ENCODE results near the gene RPL12.

DNA sequence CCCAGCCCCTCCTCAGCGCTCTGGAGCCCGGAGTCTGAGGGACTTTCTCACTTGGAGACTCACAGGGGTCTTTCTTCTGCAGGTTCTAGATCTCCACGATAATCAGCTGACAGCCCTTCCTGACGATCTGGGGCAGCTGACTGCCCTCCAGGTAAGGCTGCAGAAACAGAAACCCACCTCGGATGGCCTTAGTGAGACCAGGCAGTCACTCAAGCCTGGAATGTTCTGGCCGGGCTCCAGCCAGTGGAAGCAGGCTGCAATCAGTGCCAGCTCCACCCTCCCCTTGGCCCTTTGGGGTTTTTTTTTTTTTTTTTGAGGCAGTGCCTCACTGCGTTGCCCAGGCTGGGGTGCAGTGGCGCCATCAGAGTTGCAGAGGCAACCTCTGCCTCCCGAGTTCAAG is 7.7 kb upstream of the RPL12 start:
- TF ChIP-seq, protein P1, sequence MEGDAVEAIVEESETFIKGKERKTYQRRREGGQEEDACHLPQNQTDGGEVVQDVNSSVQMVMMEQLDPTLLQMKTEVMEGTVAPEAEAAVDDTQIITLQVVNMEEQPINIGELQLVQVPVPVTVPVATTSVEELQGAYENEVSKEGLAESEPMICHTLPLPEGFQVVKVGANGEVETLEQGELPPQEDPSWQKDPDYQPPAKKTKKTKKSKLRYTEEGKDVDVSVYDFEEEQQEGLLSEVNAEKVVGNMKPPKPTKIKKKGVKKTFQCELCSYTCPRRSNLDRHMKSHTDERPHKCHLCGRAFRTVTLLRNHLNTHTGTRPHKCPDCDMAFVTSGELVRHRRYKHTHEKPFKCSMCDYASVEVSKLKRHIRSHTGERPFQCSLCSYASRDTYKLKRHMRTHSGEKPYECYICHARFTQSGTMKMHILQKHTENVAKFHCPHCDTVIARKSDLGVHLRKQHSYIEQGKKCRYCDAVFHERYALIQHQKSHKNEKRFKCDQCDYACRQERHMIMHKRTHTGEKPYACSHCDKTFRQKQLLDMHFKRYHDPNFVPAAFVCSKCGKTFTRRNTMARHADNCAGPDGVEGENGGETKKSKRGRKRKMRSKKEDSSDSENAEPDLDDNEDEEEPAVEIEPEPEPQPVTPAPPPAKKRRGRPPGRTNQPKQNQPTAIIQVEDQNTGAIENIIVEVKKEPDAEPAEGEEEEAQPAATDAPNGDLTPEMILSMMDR (IDR thresholded peaks at IDR 0.05; ENCODE audit: poor library complexity) = no peak
- TF ChIP-seq EZH2 (IDR thresholded peaks at IDR 0.05; ENCODE audit: borderline replicate concordance) = no peak

Measured in hepatocyte (in vitro differentiated cells).